GM12873 (cell line): Measurements from ENCODE around the gene ZNF701.

Experiments
- CTCF ChIP-seq: IDR thresholded peaks from 2 replicates; pipeline ENCODE4 v1.5.1; 2012; ENCODE audit warnings: low read depth, mild to moderate bottlenecking, moderate library complexity, low read length, control low read depth; ENCODE audit not compliant: insufficient read depth; ENCODE audit errors: missing control alignments

The ZNF701 gene

GRCh38 chr19:52566121-52566520, 4.0 kb upstream of the ZNF701 start:
- TF ChIP-seq CTCF, result no peak

- TF ChIP-seq CTCF, result no peak
These were observed 3.5 kb upstream of the ZNF701 start for GRCh38 chr19:52566588-52566987.

GRCh38 chr19:52567921-52568320, 2.2 kb upstream of the ZNF701 start:
- no peak for TF ChIP-seq CTCF

GRCh38 chr19:52584736-52585440, 14.8 kb downstream of the ZNF701 start:
- no peak for TF ChIP-seq CTCF

GRCh38 chr19:52585604-52586003, 15.5 kb downstream of the ZNF701 start:
- no peak for TF ChIP-seq CTCF

GRCh38 chr19:52590728-52591127, 20.6 kb downstream of the ZNF701 start:
- no peak for TF ChIP-seq CTCF

GRCh38 chr19:52592301-52592700, 22.2 kb downstream of the ZNF701 start:
- TF ChIP-seq CTCF, result peak; percentile 29
